Measurements from ENCODE around the gene SLC38A3. TPM values are rescaled to one million over a fixed set of nuclear protein-coding genes. Genes with fewer than 3 reads are reported as not detected.

The SLC38A3 gene
- 9.1 and 42.7 TPM in 2 replicates for total RNA-seq
- 0.92 TPM for polyA plus RNA-seq (2012)

GRCh38 chr3:50204804-50205412 is at the start of gene SLC38A3:
Gene SLC38A3, plus strand, starts transcription at chr3:50205271. Its CDS starts 8,929 bp downstream, at chr3:50214200.
- DNase-seq (ENCODE audit: low read depth): no peak

GRCh38 chr3:50155491-50155878 is 49.6 kb upstream of the SLC38A3 start:
- no peak for DNase-seq (ENCODE audit: low read depth)

- no peak for DNase-seq (ENCODE audit: low read depth)
Observed at GRCh38 chr3:50155891-50156290, 49.2 kb upstream of the SLC38A3 start.

GRCh38 chr3:50156549-50157493 is 48.2 kb upstream of the SLC38A3 start:
- DNase-seq (ENCODE audit: low read depth): no peak

GRCh38 chr3:50157827-50158529 is 47.1 kb upstream of the SLC38A3 start:
- DNase-seq (ENCODE audit: low read depth): no peak

- DNase-seq (ENCODE audit: low read depth): no peak
Observed at GRCh38 chr3:50158530-50159146, 46.4 kb upstream of the SLC38A3 start.

GRCh38 chr3:50160561-50160983 is 44.5 kb upstream of the SLC38A3 start:
- no peak for DNase-seq (ENCODE audit: low read depth)

- no peak for DNase-seq (ENCODE audit: low read depth)
Observed at GRCh38 chr3:50161320-50161719, 43.8 kb upstream of the SLC38A3 start.

- DNase-seq (ENCODE audit: low read depth): no peak
Observed at GRCh38 chr3:50162034-50162883, 42.8 kb upstream of the SLC38A3 start.

GRCh38 chr3:50163572-50164455 is 41.3 kb upstream of the SLC38A3 start:
- peak; percentile 56 for DNase-seq (ENCODE audit: low read depth)

GRCh38 chr3:50164481-50164880 is 40.6 kb upstream of the SLC38A3 start:
- no peak for DNase-seq (ENCODE audit: low read depth)

- DNase-seq (ENCODE audit: low read depth): peak; percentile 57
Observed at GRCh38 chr3:50164984-50165909, 39.8 kb upstream of the SLC38A3 start.

GRCh38 chr3:50165910-50166538 is 39.0 kb upstream of the SLC38A3 start:
- DNase-seq (ENCODE audit: low read depth): no peak

GRCh38 chr3:50166620-50167019 is 38.5 kb upstream of the SLC38A3 start:
- no peak for DNase-seq (ENCODE audit: low read depth)

GRCh38 chr3:50167069-50167840 is 37.8 kb upstream of the SLC38A3 start:
- DNase-seq (ENCODE audit: low read depth): no peak

- DNase-seq (ENCODE audit: low read depth): no peak
Observed at GRCh38 chr3:50167841-50168209, 37.2 kb upstream of the SLC38A3 start.

GRCh38 chr3:50168388-50168787 is 36.7 kb upstream of the SLC38A3 start:
- no peak for DNase-seq (ENCODE audit: low read depth)

All from myocyte (in vitro differentiated cells).